D341Med (cell line): ENCODE data around the gene PSME3IP1.
A peak's percentile ranks its signal among the peaks of the same experiment; 100 is the strongest.
"Not testable (repeated sequence)": the region's sequence is repeated elsewhere in the genome, so short reads cannot be mapped to it uniquely, and the experiment has no call there.

Source experiments
- DNase-seq: peaks from one replicate; pipeline ENCODE4 v3.0.0; 2012; ENCODE audit warnings: low spot score

PSME3IP1 gene

GRCh38 chr16:57196753-57197152 lies 10.9 kb upstream of the PSME3IP1 start:
- no peak for DNase-seq

GRCh38 chr16:57196286-57196685 lies 10.4 kb upstream of the PSME3IP1 start:
- DNase-seq: no peak

GRCh38 chr16:57194512-57194911 lies 8.7 kb upstream of the PSME3IP1 start:
- DNase-seq: no peak

GRCh38 chr16:57192720-57193486 lies 7.1 kb upstream of the PSME3IP1 start:
- DNase-seq: no peak

GRCh38 chr16:57192146-57192545 lies 6.3 kb upstream of the PSME3IP1 start:
- DNase-seq: no peak

- DNase-seq: no peak
These were observed 5.3 kb upstream of the PSME3IP1 start for GRCh38 chr16:57191056-57191571.

GRCh38 chr16:57190136-57190535 lies 4.3 kb upstream of the PSME3IP1 start:
- DNase-seq: no peak

GRCh38 chr16:57189527-57189926 lies 3.7 kb upstream of the PSME3IP1 start:
- DNase-seq: not testable (repeated sequence)

- DNase-seq: no peak
These were observed 2.8 kb upstream of the PSME3IP1 start for GRCh38 chr16:57188711-57189002.

GRCh38 chr16:57187902-57188710 lies 2.3 kb upstream of the PSME3IP1 start:
- DNase-seq: not testable (repeated sequence)

- peak; percentile 33 for DNase-seq
These were observed 1.3 kb upstream of the PSME3IP1 start for GRCh38 chr16:57186872-57187854.

GRCh38 chr16:57185446-57185944 lies 344 bp downstream of the PSME3IP1 start:
- peak; percentile 63 for DNase-seq

GRCh38 chr16:57184887-57185445 lies 873 bp downstream of the PSME3IP1 start:
- no peak for DNase-seq

GRCh38 chr16:57184113-57184512 lies 1.7 kb downstream of the PSME3IP1 start:
- DNase-seq: no peak

- no peak for DNase-seq
These were observed 6.5 kb downstream of the PSME3IP1 start for GRCh38 chr16:57179215-57179828.

- no peak for DNase-seq
These were observed 7.0 kb downstream of the PSME3IP1 start for GRCh38 chr16:57178793-57179212.

GRCh38 chr16:57178196-57178595 lies 7.6 kb downstream of the PSME3IP1 start:
- no peak for DNase-seq

GRCh38 chr16:57175896-57176295 lies 9.9 kb downstream of the PSME3IP1 start:
- DNase-seq: no peak

- DNase-seq: no peak
These were observed 13.0 kb downstream of the PSME3IP1 start for GRCh38 chr16:57172721-57173290.

- no peak for DNase-seq
These were observed 16.5 kb downstream of the PSME3IP1 start for GRCh38 chr16:57169327-57169726.

- DNase-seq: no peak
These were observed 17.9 kb downstream of the PSME3IP1 start for GRCh38 chr16:57167953-57168352.
